Stimulated activated CD4-positive, alpha-beta T cell treated with anti-CD3 and anti-CD28 coated beads, TNF-alpha, amount 100 ng/mL, for 48 hours (primary cell): Measurements from ENCODE around the gene PTDSS2.
"Not testable (repeated sequence)": the region's sequence is repeated elsewhere in the genome, so short reads cannot be mapped to it uniquely, and the experiment has no call there.

ENCODE experiments used
- DNase-seq, 3 donors: peaks; one replicate each; pipeline ENCODE4 v3.0.0-alpha.2; 2020; ENCODE audit warnings: low read depth in 3 of 3

PTDSS2 gene

GRCh38 chr11:431921-432320 lies 18.2 kb upstream of the PTDSS2 start:
- no peak for DNase-seq

GRCh38 chr11:432501-433100 lies 17.5 kb upstream of the PTDSS2 start:
- DNase-seq: no peak

GRCh38 chr11:433111-433510 lies 17.0 kb upstream of the PTDSS2 start:
- DNase-seq: no peak

GRCh38 chr11:433641-434040 lies 16.4 kb upstream of the PTDSS2 start:
- DNase-seq: no peak

DNA sequence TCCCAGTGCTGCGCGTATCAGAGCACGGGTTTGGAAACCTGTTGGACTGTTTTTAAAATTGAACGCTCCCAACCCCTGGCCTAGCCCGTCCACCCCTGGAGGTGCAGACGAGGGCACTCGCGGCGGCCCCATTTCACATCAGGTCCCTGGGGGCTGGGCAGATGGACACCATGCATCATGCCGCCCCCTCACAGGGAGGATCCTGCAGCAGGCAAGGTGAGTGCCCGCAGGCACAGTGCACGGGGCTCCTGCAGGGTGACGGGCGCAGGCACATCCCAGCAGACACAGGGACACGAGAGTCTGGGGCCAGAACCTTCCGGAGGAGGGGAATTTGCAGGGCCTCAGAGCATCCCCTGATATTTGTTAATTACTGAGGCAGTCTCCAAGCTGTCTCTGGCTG lies 15.6 kb upstream of the PTDSS2 start:
- no peak for DNase-seq

- not testable (repeated sequence) for DNase-seq
These were observed 14.9 kb upstream of the PTDSS2 start for GRCh38 chr11:434999-435740.

GRCh38 chr11:437228-437870 lies 12.7 kb upstream of the PTDSS2 start:
- DNase-seq: no peak

DNA sequence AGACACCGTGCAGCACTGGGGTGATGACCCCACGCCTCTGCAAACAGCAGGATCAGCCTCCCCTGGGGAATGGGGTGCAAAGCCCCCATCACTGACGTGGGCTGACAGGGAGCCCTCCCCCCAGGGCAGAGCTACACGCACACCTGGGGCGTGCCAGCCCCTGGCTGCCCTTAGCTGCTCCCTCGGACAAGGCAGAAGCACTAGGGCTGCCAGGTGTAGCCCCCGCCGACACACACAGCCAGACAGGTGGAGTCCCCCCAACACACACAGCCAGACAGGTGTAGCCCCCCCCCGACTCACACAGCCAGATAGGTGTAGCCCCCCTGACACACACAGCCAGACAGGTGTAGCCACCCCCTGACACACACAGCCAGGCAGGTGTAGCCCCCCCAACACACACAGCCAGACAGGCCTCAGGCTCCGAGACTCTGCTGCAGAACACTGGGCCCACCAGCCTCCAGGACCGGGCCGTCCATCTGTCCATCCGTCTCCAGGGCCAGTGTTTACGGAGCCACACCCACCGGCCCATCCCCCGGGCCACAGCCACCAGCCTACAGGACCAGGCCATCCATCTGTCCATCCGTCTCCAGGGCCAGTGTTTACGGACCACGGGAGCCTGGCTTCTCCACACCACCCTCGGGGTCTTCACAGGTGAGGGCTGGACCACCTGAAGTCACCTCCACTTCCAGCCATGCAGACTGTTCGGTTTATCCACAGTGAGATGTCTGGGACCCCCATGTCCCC lies 11.8 kb upstream of the PTDSS2 start:
- DNase-seq: no peak

GRCh38 chr11:439315-440064 lies 10.6 kb upstream of the PTDSS2 start:
- DNase-seq: no peak

- DNase-seq: no peak
These were observed 9.7 kb upstream of the PTDSS2 start for GRCh38 chr11:440065-441042.

DNA sequence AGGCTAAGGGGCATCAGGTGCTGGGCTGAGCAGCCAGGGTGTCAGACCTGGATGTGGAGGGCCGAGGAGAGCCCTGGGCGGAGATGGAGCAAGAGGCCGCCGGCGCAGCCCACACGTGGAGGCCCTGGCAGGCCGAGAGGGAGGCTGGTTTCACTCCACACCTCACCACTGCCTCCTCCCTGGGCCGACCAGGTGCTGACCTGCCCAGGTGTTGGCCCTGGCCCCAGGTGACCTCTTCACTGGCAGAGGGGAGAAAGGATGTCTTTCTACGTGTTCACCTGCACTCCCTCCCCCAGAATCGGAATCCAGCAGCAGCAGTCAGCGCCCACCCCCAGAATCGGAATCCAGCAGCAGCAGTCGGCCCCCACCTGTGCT lies 9.0 kb upstream of the PTDSS2 start:
- no peak for DNase-seq

- peak in 2 of 3 donors; percentile 26 to 67 for DNase-seq
These were observed 8.4 kb upstream of the PTDSS2 start, which contains the start of gene ANO9 for GRCh38 chr11:441418-442274. ANO9 (minus strand) TSS chr11:442011; CDS start chr11:441926, 85 bp downstream.

GRCh38 chr11:442611-443081 lies 7.4 kb upstream of the PTDSS2 start:
- DNase-seq: no peak

- no peak for DNase-seq
These were observed 6.4 kb upstream of the PTDSS2 start for GRCh38 chr11:443542-444199.

DNA sequence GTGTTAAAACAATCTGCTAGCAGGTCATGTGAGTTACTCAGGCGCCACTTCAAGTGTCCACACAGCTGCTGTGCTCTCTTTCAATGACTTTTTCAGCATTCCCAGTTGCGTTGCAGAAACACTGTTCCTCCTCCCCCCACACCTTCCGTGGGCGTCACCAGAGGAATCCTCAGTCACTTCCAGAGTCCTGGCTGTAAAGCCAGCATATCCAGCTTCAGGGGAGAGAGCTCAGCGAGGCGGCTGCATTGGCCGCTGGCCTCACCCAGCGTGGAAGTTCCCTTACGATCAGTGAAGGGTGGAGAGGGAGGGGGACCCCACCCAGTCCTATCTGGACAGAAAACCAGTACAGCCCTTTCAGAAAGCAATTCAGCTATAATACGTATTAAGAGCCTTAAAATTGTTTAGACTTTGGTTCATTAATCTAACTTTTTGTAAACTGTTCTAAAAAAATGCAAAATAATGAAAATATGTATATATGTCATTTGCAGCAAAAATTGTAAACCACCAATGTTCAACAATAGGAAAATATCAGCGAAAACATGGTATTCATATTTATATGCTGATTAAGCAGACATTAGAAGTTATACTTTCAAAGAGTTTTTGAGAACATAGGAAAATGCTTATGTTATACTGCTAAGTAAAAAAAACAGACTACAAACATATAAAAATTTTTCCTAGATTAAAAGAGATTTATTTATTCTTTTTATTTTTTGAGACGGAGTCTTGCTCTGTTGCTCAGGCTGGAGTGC lies 5.5 kb upstream of the PTDSS2 start:
- DNase-seq: no peak

- no peak for DNase-seq
These were observed 4.1 kb upstream of the PTDSS2 start for GRCh38 chr11:445765-446588.

DNA sequence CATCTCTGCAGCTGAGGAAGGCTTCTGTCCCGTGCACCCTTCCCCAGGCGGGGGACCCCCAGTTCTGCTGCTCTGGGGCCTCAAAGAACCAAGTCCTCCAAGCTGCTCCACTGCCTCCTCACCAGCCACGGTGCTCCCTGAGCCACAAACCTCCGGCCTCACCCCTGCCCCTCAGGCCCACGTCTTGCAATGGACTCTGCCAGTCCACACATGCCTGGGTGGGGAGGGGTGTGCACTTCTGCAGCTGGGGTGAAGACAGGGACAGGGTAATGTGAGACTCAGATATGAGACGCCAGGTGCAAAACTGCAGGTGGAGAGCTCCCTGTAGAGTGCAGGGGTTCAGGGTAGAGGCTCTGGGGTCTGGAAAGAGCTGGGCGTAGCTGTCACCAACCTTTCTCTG lies 3.2 kb upstream of the PTDSS2 start:
- no peak for DNase-seq
